GM18873 (cell line): ENCODE results near the gene DHRS11.
"Not testable (repeated sequence)": the region's sequence is repeated elsewhere in the genome, so short reads cannot be mapped to it uniquely, and the experiment has no call there.

Experiments used
- ATAC-seq: cut with Tn5 transposase; IDR thresholded peaks from one replicate; pipeline ENCODE4 v1.9.1; 2021; ENCODE audit warnings: mild to moderate bottlenecking, moderate library complexity, moderate number of reproducible peaks; ENCODE audit not compliant: unreplicated experiment, low FRiP score

Gene DHRS11

GRCh38 chr17:36593656-36594316 is 2.1 kb downstream of the DHRS11 start:
- ATAC-seq: no peak

GRCh38 chr17:36594626-36595401 is 3.1 kb downstream of the DHRS11 start:
- ATAC-seq: no peak

GRCh38 chr17:36597226-36597625 is 5.5 kb downstream of the DHRS11 start:
- ATAC-seq: no peak

- ATAC-seq: no peak
Observed at GRCh38 chr17:36597866-36598777, 6.4 kb downstream of the DHRS11 start.

- ATAC-seq: no peak
Observed at GRCh38 chr17:36598951-36599401, 7.3 kb downstream of the DHRS11 start.

GRCh38 chr17:36599546-36600250 is 8.0 kb downstream of the DHRS11 start:
- no peak for ATAC-seq

GRCh38 chr17:36600465-36600864 is 8.8 kb downstream of the DHRS11 start:
- no peak for ATAC-seq

- no peak for ATAC-seq
Observed at GRCh38 chr17:36600936-36601302, 9.2 kb downstream of the DHRS11 start.

GRCh38 chr17:36601303-36602029 is 9.8 kb downstream of the DHRS11 start, which contains the start of gene MRM1:
TSS of gene MRM1 (plus strand) at chr17:36601583. CDS start at chr17:36601811, 228 bp downstream.
- ATAC-seq: peak; percentile 56

GRCh38 chr17:36602030-36602748 is 10.5 kb downstream of the DHRS11 start:
- ATAC-seq: no peak

GRCh38 chr17:36602924-36603384 is 11.3 kb downstream of the DHRS11 start:
- ATAC-seq: no peak

- ATAC-seq: not testable (repeated sequence)
Observed at GRCh38 chr17:36605028-36605427, 13.3 kb downstream of the DHRS11 start.

- ATAC-seq: no peak
Observed at GRCh38 chr17:36608280-36608679, 16.6 kb downstream of the DHRS11 start.

- ATAC-seq: no peak
Observed at GRCh38 chr17:36608794-36609497, 17.3 kb downstream of the DHRS11 start.

- ATAC-seq: no peak
Observed at GRCh38 chr17:36609498-36609862, 17.8 kb downstream of the DHRS11 start.

GRCh38 chr17:36610474-36610873 is 18.8 kb downstream of the DHRS11 start:
- ATAC-seq: no peak

GRCh38 chr17:36611345-36612072 is 19.8 kb downstream of the DHRS11 start:
- ATAC-seq: no peak

- no peak for ATAC-seq
Observed at GRCh38 chr17:36612323-36612722, 20.6 kb downstream of the DHRS11 start.
